Neural crest cell (in vitro differentiated cells): ENCODE data around the gene ACADM. TPM values are rescaled to one million over a fixed set of nuclear protein-coding genes. Genes with fewer than 3 reads are reported as not detected.

Experiments used
- DNase-seq: peaks from one replicate; pipeline ENCODE4 v3.0.0; 2021; ENCODE audit warnings: low read depth, mixed read lengths, low spot score
- H3K27ac Mint-ChIP-seq: one replicate; pipeline ENCODE4 v1.8.0; 2021; ENCODE audit warnings: mild to moderate bottlenecking, mixed read lengths; ENCODE audit not compliant: unreplicated experiment
- H3K27me3 Mint-ChIP-seq: 2 replicates; pipeline ENCODE4 v1.8.0; 2021; ENCODE audit warnings: low read depth, mild to moderate bottlenecking, mixed read lengths
- H3K36me3 Mint-ChIP-seq: 2 replicates; pipeline ENCODE4 v1.8.0; 2021; ENCODE audit warnings: low read depth, mild to moderate bottlenecking, mixed read lengths
- H3K4me1 Mint-ChIP-seq: 2 replicates; pipeline ENCODE4 v1.8.0; 2021; ENCODE audit warnings: mixed read lengths
- H3K4me3 Mint-ChIP-seq: one replicate; pipeline ENCODE4 v1.8.0; 2021; ENCODE audit warnings: mild to moderate bottlenecking, mixed read lengths
- H3K9me3 Mint-ChIP-seq: 2 replicates; pipeline ENCODE4 v1.8.0; 2021; ENCODE audit warnings: mixed read lengths
- total RNA-seq: library from RNA; stranded (reverse); gene quantifications from 2 replicates; pipeline ENCODE4 v1.2.1, GENCODE V29; 2021
- TF ChIP-seq, protein P1 (sequence below): fragments of 200-600 bp; sonication (generic); conservative IDR thresholded peaks from 2 replicates; pipeline ENCODE4 v1.5.0; 2021; ENCODE audit warnings: antibody characterized with exemption, mild to moderate bottlenecking

Gene ACADM
- total RNA-seq, 1 donor from 2014 or later = 59.5 TPM

DNA sequence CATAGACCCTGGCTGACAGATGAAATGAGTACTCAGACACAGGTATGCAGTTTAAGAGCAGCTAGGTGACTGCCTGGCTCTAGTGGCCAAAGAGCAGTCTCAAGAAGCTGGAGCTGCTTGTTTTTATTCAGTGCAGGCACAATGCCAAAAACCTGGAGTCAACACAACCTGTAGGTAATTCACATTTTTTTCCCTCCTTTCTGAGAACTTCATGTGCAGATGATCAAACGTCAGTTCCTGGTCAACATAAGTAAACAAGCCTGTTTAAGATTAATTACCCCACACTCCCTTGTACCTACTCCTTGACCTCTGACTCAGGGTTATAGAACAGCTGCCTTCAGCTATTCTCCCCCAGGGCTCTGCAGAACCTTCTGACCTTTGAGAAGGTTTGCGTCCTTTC, 17.3 kb upstream of the ACADM start:
- Mint-ChIP-seq H3K27me3 (no peaks in the 10 kb centered on the region), H3K9me3 (peaks cover 2% of the 10 kb centered on the region), H3K36me3 (no peaks in the 10 kb centered on the region), H3K27ac (no peak overlapping the region), H3K4me3 (no peak overlapping the region), H3K4me1 (no peaks in the 10 kb centered on the region)
- TF ChIP-seq, protein P1, sequence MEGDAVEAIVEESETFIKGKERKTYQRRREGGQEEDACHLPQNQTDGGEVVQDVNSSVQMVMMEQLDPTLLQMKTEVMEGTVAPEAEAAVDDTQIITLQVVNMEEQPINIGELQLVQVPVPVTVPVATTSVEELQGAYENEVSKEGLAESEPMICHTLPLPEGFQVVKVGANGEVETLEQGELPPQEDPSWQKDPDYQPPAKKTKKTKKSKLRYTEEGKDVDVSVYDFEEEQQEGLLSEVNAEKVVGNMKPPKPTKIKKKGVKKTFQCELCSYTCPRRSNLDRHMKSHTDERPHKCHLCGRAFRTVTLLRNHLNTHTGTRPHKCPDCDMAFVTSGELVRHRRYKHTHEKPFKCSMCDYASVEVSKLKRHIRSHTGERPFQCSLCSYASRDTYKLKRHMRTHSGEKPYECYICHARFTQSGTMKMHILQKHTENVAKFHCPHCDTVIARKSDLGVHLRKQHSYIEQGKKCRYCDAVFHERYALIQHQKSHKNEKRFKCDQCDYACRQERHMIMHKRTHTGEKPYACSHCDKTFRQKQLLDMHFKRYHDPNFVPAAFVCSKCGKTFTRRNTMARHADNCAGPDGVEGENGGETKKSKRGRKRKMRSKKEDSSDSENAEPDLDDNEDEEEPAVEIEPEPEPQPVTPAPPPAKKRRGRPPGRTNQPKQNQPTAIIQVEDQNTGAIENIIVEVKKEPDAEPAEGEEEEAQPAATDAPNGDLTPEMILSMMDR = no peak
- no peak for DNase-seq

DNA sequence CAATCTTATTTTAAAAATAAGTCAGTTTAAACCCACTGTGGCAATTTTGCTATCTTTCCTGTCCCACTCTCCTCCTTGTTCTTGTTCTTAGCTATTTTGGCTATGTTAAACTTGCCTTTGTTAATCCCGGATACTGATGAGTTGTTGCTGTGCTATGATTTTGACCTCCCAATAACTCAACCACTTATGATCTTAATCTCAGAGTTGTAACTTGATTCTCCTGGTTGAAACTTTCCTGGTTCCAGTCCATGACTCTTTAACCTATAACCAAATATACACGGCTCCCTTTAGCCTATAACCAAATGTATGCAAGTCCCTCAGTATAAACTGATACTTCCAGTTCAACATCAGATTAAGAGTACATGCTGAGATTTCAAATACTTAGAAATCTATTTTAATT, 15.6 kb upstream of the ACADM start:
- H3K36me3 Mint-ChIP-seq = no peaks in the 10 kb centered on the region
- no peak overlapping the region for H3K4me3 Mint-ChIP-seq
- TF ChIP-seq, protein P1 = no peak

DNA sequence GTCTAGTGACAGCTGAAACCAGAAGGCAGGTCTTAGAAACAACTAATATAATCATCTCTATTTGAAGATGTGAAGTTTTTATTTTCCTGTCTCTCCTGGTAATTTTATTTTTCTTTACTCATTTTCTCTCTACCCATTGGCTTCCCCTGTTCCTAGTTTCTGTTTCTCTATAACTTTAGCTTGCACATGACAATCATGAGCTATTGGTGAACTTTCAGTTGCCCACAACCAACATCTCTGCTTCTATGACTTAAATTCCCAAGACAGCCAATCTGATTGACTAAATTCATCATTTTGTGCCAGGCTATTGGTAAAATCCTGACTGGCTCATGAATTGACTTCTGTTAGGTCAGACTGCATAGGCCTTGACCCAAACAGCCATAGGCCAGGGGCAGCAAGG, 13.7 kb upstream of the ACADM start:
- no peak overlapping the region for H3K27ac Mint-ChIP-seq
- peaks cover 2% of the 10 kb centered on the region for H3K9me3 Mint-ChIP-seq
- TF ChIP-seq, protein P1 = no peak
- no peak overlapping the region for H3K4me3 Mint-ChIP-seq
- no peaks in the 10 kb centered on the region for H3K4me1 Mint-ChIP-seq
- H3K27me3 Mint-ChIP-seq = no peaks in the 10 kb centered on the region
- no peak for DNase-seq
- no peaks in the 10 kb centered on the region for H3K36me3 Mint-ChIP-seq

More for the DNA sequence above, 15.6 kb upstream of the ACADM start:
- Mint-ChIP-seq H3K27ac (no peak overlapping the region), H3K9me3 (peaks cover 2% of the 10 kb centered on the region), H3K4me1 (no peaks in the 10 kb centered on the region), H3K27me3 (no peaks in the 10 kb centered on the region)
- no peak for DNase-seq

DNA sequence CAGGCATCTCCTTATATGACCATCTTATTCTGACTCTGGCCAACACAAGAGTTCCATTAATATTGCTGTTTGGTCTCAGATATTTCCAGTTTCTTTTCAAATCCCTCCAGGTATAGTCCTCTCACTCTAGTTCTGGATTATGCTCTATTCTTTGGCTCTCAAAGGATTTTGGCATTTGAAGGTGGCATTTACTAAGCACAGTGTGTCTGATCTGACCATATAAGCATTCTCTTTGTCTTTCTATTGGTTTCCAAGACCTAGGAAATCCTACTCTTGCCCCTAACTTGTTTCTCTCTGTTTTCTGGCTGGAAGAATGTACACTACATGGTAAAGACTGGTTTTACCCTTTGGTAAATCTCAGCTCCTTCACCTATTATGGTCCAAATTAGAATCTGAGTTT, 12.7 kb upstream of the ACADM start:
- Mint-ChIP-seq H3K4me1 (no peaks in the 10 kb centered on the region), H3K27me3 (no peaks in the 10 kb centered on the region), H3K9me3 (peaks cover 2% of the 10 kb centered on the region), H3K36me3 (no peaks in the 10 kb centered on the region), H3K4me3 (no peak overlapping the region), H3K27ac (no peak overlapping the region)
- DNase-seq = no peak
- TF ChIP-seq, protein P1 = no peak

DNA sequence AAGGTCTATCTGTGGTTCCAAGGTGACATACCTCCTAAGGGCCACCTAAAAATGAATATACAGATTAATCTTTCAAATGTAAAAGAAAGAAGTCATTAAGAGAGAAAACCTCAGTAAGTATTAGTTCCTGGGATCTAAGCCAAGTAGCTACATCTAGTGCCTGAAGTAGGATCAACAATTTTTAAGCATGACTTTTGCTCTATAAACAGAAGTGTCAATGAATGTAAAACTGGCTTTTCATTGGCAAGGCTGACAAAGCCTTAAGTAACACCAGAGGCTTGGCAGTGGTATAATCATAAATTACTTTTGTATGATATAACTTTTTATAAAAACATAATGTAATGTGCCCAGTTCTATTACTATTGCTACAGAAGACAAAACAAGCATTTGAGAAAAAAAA, 12.2 kb upstream of the ACADM start:
- H3K4me3 Mint-ChIP-seq = no peak overlapping the region
- DNase-seq = no peak
- H3K27me3 Mint-ChIP-seq = no peaks in the 10 kb centered on the region
- no peak overlapping the region for H3K27ac Mint-ChIP-seq
- no peaks in the 10 kb centered on the region for H3K36me3 Mint-ChIP-seq
- TF ChIP-seq, protein P1 = no peak
- H3K9me3 Mint-ChIP-seq = peaks cover 2% of the 10 kb centered on the region
- H3K4me1 Mint-ChIP-seq = no peaks in the 10 kb centered on the region

DNA sequence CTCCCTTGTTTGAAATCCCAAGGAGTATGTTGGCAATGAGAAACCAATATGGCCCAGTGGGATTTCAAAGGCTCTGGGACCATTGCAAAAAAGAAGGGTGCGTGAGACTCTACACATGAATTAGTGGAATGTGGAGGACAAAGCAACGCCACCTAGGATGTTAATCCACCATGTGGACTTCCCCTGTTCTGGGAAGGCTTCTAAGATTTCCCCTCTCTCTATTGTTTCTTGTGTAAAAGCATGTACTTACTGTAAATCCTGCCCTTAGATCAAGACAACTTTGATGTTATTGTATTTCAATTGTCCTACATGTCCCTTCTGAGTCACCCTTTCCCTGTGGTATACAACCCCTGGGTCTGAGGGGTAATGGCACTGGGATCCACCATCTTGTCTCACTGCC, 4.7 kb upstream of the ACADM start:
- Mint-ChIP-seq H3K36me3 (no peaks in the 10 kb centered on the region), H3K4me1 (peaks cover 15% of the 10 kb centered on the region), H3K27me3 (no peaks in the 10 kb centered on the region), H3K4me3 (no peak overlapping the region), H3K27ac (peak overlapping the region; percentile 13), H3K9me3 (no peaks in the 10 kb centered on the region)
- no peak for DNase-seq
- TF ChIP-seq, protein P1 = no peak
